ENCODE measurements around the gene FOXK1. TPM values are rescaled to one million over a fixed set of nuclear protein-coding genes. Genes with fewer than 3 reads are reported as not detected.

Gene FOXK1
- total and polyA plus RNA-seq, 2 of the 13 experiments (the other 11 are each of a cell fraction or from before 2014, with no cell fraction given), result 4.6 to 8.8 TPM

- TF ChIP-seq, protein P1, sequence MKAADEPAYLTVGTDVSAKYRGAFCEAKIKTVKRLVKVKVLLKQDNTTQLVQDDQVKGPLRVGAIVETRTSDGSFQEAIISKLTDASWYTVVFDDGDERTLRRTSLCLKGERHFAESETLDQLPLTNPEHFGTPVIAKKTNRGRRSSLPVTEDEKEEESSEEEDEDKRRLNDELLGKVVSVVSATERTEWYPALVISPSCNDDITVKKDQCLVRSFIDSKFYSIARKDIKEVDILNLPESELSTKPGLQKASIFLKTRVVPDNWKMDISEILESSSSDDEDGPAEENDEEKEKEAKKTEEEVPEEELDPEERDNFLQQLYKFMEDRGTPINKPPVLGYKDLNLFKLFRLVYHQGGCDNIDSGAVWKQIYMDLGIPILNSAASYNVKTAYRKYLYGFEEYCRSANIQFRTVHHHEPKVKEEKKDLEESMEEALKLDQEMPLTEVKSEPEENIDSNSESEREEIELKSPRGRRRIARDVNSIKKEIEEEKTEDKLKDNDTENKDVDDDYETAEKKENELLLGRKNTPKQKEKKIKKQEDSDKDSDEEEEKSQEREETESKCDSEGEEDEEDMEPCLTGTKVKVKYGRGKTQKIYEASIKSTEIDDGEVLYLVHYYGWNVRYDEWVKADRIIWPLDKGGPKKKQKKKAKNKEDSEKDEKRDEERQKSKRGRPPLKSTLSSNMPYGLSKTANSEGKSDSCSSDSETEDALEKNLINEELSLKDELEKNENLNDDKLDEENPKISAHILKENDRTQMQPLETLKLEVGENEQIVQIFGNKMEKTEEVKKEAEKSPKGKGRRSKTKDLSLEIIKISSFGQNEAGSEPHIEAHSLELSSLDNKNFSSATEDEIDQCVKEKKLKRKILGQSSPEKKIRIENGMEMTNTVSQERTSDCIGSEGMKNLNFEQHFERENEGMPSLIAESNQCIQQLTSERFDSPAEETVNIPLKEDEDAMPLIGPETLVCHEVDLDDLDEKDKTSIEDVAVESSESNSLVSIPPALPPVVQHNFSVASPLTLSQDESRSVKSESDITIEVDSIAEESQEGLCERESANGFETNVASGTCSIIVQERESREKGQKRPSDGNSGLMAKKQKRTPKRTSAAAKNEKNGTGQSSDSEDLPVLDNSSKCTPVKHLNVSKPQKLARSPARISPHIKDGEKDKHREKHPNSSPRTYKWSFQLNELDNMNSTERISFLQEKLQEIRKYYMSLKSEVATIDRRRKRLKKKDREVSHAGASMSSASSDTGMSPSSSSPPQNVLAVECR (CRISPR knock-in tag; IDR thresholded peaks at IDR 0.05; ENCODE audit: borderline replicate concordance), result peak; percentile 75; the same call in 1 of the 2 replicates
- TF ChIP-seq RFX1 (IDR thresholded peaks at IDR 0.05) (no peak), ZNF318 (CRISPR knock-in tag; IDR thresholded peaks at IDR 0.05) (no peak), LBX2 (CRISPR knock-in tag; IDR thresholded peaks at IDR 0.05; ENCODE audit: borderline replicate concordance) (no peak), ZNF276 (CRISPR knock-in tag; IDR thresholded peaks at IDR 0.05; ENCODE audit: low read depth) (no peak), ATF1 (CRISPR knock-in tag; IDR thresholded peaks at IDR 0.05) (no peak)
These were observed 60.0 kb downstream of the FOXK1 start (continued) for GRCh38 chr7:4742051-4742573.

All from HepG2 (cell line).